ENCODE measurements around the gene CRYBA2. TPM values are rescaled to one million over a fixed set of nuclear protein-coding genes. Genes with fewer than 3 reads are reported as not detected.
A peak's percentile ranks its signal among the peaks of the same experiment; 100 is the strongest.

The CRYBA2 gene
- total RNA-seq = 10 to 100 TPM in 1 of 4 donors, 1 to 10 TPM in 2, not detected in 1; 2.4 to 14.2 (median 9.4) TPM

- H3K36me3 ChIP-seq = no peaks in the 10 kb centered on the region
- no peaks in the 10 kb centered on the region for H3K9me3 ChIP-seq
- H3K27ac ChIP-seq = no peak within 1 kb of the TSS
- H3K27me3 ChIP-seq = peaks cover 0 to 59% of the 10 kb centered on the region in 2 donors
- peaks cover 0 to 26% (median 12%) of the 10 kb centered on the region in 4 donors for H3K4me1 ChIP-seq
- peak within 1 kb of the TSS in 3 of 4 donors; percentile 30 to 48 (median 39) for H3K4me3 ChIP-seq
- TF ChIP-seq CTCF (IDR thresholded peaks at IDR 0.05) = peak in 1 of 6 experiments; percentile 5
- TF ChIP-seq POLR2A (IDR thresholded peaks at IDR 0.05) = no peak
- DNase-seq = no peak
Observed at GRCh38 chr2:218993345-218994315, at the start of gene CRYBA2. Gene CRYBA2 (minus strand): TSS chr2:218993422. CDS start chr2:218993176, 246 bp downstream.

DNA sequence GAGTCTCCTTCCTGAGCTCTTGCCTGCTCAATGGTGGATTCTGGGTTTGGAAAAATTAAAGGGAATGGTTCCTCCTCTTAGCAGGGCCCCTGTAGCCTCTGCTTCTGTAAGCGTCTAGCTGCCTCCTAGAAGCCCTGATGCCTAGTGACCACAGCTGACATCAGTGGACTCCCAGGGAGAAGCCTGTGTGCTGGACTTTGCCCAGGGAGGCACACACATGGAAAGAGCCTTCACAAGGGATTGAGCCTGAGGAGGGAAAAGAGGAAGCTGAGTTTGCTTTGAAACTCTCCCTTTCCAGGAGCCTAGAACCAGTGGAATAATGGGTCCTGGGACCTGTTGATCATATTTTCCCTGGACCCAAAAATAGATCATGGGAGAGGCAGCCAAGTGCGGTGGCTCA lies 49.5 kb upstream of the CRYBA2 start:
- DNase-seq = peak in 1 of 3 donors; percentile 81
- no peaks in the 10 kb centered on the region for H3K27me3 ChIP-seq
- TF ChIP-seq POLR2A (IDR thresholded peaks at IDR 0.05) = no peak
- TF ChIP-seq CTCF (IDR thresholded peaks at IDR 0.05) = no peak
- no peaks in the 10 kb centered on the region for H3K9me3 ChIP-seq
- H3K36me3 ChIP-seq = no peaks in the 10 kb centered on the region
- no peaks in the 10 kb centered on the region for H3K4me1 ChIP-seq
- no peak overlapping the region for H3K4me3 ChIP-seq
- H3K27ac ChIP-seq = no peak overlapping the region

DNA sequence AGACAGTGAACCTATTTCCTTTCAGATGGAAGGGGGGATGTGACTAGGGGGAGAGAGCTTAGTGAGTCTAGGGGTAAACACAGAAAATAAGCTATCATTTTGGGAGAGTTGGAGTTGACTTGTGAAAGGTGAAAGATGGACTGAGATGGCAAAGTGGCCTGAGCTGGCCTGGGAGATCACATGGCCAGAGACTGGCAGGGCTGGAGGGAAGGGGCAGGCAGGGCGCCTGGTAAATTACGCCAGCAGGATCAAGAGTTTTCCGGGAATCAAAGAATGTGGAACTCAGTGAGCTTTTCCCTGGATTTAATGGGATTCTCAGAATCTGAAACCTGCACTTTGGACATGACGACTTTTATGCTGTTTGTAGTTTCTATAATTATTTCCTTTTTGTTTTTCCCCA lies 48.9 kb upstream of the CRYBA2 start:
- no peak for TF ChIP-seq POLR2A (IDR thresholded peaks at IDR 0.05)
- no peak for TF ChIP-seq CTCF (IDR thresholded peaks at IDR 0.05)
- Histone ChIP-seq H3K9me3 (no peaks in the 10 kb centered on the region), H3K27me3 (no peaks in the 10 kb centered on the region), H3K36me3 (no peaks in the 10 kb centered on the region), H3K4me3 (no peak overlapping the region), H3K4me1 (no peaks in the 10 kb centered on the region), H3K27ac (no peak overlapping the region)
- no peak for DNase-seq

GRCh38 chr2:219041252-219041651 lies 48.0 kb upstream of the CRYBA2 start, which contains the start of gene CFAP65:
Gene CFAP65 (minus strand): TSS chr2:219041516. CDS start chr2:219039048, 2,468 bp downstream.
- no peaks in the 10 kb centered on the region for H3K4me1 ChIP-seq
- no peaks in the 10 kb centered on the region for H3K36me3 ChIP-seq
- H3K27me3 ChIP-seq = no peaks in the 10 kb centered on the region
- no peak within 1 kb of the TSS for H3K27ac ChIP-seq
- H3K9me3 ChIP-seq = no peaks in the 10 kb centered on the region
- peak within 1 kb of the TSS in 1 of 4 donors; percentile 4 for H3K4me3 ChIP-seq
- DNase-seq = peak in 2 of 3 donors; percentile 48 to 61
- no peak for TF ChIP-seq POLR2A (IDR thresholded peaks at IDR 0.05)

DNA sequence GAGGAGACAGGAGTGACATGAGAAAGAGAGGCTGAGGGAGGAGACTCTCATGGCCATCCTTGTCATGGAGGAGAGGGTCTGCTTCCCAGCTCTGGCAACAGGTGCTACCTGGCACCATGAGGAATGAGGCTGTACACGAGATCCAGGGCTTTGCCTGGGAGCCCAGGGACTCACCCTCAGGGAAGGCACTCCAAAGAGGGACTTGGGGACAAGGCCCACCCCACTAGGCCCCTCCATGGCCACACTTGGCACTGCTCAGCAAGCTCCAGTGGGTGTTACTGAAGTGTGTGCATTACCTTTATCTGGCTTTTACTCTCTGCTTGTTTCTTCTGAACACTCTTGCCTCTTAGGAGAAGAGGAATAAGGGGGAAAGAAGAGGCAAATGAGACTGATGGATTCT lies 45.4 kb upstream of the CRYBA2 start:
- no peaks in the 10 kb centered on the region for H3K9me3 ChIP-seq
- no peak overlapping the region for H3K4me3 ChIP-seq
- no peaks in the 10 kb centered on the region for H3K27me3 ChIP-seq
- H3K27ac ChIP-seq = no peak overlapping the region
- DNase-seq = peak in 1 of 3 donors; percentile 28
- TF ChIP-seq POLR2A (IDR thresholded peaks at IDR 0.05) = no peak
- no peak for TF ChIP-seq CTCF (IDR thresholded peaks at IDR 0.05)
- no peaks in the 10 kb centered on the region for H3K4me1 ChIP-seq
- H3K36me3 ChIP-seq = no peaks in the 10 kb centered on the region
